ENCODE results near the gene ORC1.

ORC1 gene

DNA sequence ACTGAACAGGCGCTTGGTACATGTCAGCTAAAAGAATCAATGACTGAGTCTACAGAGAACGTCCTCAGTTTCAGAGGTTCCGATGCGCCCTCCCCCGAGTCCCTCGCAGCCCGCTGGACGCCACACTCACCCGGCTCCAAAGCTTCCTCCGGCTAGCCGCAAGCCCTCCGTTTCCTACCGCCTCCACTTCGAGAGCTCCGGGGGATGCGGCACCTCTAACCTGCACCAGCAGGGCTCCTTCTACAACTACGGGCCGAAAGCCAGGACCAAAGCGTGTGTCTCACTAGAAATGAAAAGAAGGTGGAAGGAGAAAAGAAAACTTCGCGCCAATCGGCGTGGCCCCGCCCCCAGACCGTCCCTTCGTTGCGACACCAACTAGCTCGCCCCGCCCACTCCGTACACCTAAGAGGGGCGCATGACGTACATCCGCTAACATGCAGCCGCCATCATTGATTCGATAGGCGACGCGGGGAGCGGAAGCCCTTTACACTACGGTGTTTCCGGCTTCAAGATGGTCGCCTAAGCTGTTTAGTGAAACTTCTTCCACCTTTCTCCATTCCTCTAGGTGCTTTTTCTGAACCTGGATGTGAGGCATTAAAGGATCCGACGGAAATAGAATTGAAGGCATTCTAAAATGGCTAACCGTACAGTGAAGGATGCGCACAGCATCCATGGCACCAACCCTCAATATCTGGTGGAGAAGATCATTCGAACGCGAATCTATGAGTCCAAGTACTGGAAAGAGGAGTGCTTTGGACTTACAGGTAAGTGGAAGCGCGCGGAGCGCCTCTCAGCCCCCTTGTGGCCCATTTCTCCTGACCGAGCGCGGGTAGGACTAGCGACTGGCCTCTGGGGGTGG is at the start of gene ORC1, which contains the start of gene PRPF38A:
Gene ORC1 (minus strand): TSS at position 308 of the 859 bp plus-strand sequence. CDS start 2,200 bp downstream, outside the sequence.
Gene PRPF38A (plus strand): TSS at position 487 of the 859 bp plus-strand sequence. CDS start 148 bp downstream, at position 635.
- DNase-seq (ENCODE audit: low read depth), result peak; percentile 97

DNA sequence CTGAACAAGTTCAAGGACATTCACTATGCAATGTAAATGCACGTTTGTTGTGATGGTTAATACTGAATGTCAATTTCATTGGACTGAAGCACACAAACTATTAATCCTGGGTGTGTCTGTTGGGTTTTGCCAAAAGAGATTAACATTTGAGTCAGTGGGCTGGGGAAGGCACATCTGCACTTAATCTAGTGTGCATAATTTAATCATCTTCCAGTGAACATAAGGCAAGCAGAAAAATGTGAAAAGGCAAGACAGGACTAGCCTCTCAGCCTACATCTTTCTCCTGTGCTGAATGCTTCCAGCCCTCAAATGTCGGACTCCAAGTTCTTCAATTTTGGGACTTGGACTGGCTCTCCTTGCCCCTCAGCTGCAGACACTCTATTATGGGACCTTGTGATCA is 40.2 kb upstream of the ORC1 start:
- no peak for DNase-seq (ENCODE audit: low read depth)

DNA sequence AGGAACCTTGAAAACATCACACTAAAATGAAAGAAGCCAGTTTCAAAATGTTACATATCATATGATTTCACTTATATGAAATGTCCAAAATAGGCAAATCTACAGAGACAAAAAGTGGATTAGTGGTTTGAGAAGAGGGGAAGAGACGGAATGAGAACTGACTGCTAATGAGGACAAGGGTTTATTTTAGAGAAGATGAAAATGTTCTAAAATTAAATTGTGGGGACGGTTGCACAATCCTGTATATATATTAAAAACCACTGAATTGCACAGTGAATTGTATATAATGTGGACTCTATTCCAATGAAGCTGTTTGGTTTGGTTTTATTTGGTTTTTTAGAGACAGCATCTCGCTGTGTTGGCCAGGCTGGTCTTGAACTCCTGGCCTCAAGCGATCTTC is 35.8 kb upstream of the ORC1 start:
- DNase-seq (ENCODE audit: low read depth), result no peak

DNA sequence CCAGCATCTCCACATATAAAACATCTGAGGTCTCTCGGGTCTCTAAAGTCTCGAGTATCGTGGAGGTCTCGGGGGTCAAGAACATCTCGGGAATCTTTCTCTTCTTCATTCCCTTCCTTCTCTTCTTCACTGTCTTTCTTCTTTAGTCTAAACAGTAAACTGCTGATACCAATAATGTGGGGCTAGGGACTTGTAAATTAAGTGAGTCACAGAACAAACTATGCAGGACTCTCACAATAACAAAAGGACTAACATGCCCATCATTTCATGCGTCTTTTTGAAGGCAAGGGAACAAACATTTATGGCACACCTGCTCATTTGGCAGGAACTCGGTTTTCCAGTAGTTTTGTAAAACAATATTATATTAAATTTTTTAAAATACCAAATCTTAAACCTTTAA is 32.6 kb upstream of the ORC1 start:
- DNase-seq (ENCODE audit: low read depth), result no peak

DNA sequence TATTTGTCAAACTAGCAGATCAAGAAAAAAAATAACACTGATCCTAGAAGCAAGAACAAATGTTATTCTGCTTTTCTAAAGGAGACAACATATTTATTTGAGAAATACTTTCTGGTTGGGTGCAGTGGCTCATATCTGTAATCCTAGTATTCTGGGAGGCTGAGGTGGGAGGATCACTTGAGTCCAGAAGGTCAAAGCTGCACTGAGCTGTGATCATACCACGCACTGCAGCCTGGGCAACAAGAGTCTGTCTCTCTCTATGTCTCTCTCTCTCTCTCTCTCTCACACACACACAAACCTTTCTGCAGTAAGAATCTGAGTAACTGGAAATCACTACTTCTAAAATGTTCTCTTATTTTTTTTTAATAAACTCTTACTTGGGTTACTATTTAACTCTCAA is 31.4 kb upstream of the ORC1 start:
- no peak for DNase-seq (ENCODE audit: low read depth)

DNA sequence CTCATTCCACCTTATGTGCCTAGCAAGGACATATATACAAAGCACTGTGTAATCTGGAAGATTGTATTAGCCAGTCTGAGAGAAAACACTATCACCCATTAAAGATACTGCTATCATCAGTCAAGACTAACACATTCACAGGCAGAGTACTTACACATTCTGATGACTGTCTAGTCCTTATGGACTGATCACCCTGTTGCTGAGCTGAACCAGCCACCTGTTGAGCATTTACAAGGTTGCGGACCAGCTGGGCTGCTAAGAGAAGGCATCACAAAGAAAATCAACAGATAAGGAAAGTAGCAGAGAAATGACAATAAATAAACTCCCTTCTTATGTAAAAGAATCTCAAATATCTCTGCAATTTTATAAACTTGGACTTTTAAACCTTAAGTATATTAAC is 31.0 kb upstream of the ORC1 start:
- no peak for DNase-seq (ENCODE audit: low read depth)

DNA sequence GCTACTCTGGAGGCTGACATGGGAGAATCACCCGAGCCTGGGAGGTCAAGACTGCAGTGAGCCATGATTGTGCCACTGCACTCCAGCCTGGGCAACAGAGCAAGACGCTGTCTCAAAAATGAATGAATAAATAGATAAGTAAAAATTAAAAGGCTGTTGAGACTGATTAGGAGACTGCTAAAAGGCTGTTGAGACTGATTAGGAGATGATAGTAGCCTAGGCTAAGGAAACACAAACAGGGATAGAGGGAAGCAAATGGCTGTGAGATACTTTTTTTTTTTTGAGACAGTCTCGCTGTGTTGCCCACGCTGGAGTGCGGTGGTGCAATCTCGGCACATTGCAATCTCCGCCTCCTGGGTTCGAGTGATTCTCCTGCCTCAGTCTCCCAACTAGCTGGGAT is 28.6 kb upstream of the ORC1 start:
- DNase-seq (ENCODE audit: low read depth), result no peak

DNA sequence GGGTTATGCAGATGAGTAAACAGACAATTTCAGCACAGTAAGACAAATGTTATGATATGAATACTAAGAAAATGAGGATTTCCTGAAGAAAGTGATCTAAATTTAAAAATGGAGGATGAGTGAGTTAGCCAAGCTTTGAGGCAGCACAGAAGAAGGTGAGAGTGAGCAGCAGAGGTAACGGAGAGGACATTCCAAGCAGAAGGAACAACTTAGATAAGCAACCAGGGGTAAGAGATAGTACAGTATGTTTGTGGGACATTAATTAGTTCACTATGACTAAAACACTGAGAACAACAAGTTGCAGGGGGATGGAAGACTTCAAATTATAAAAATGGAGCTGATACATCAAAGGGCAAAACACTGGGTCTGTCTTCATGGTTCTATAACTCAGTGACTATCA is 22.9 kb upstream of the ORC1 start:
- no peak for DNase-seq (ENCODE audit: low read depth)

DNA sequence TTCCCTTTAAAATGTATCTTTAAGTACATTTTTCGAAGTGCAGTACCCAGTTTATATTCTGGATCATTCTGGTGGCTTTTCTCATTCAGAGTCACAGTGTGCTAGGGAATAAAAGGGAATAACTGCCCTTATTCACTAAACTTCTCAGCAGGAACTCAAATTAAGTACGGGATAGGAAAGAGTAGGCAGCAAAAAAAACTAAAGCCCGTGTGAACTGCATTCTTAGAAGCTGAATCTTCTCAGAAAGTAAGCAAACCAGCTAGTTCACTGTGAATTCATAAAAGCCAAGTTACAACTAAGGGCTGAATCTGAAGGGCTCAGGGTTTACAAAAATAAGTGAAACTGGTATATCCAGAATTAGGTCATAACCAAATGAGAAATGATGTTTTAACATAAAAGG is 22.1 kb upstream of the ORC1 start:
- no peak for DNase-seq (ENCODE audit: low read depth)

DNA sequence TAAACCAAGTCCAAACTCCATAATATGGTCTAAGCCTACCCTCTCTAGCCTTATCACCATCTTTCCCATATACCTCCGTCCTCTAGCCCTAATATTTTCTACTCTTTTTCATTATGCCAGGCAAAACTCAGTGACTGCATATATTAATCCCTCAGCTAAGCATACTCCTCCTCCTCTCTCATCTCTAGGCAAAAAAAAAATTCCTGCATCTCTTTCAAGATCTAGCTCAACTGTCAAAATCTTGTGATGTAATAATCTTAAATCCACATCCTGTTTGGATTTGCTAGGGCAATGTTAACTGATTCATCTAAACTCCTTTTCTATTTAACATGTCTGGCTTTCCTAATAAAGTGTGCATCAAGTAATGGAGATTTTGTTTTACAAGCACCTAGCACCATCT is 20.6 kb upstream of the ORC1 start:
- DNase-seq (ENCODE audit: low read depth), result no peak

DNA sequence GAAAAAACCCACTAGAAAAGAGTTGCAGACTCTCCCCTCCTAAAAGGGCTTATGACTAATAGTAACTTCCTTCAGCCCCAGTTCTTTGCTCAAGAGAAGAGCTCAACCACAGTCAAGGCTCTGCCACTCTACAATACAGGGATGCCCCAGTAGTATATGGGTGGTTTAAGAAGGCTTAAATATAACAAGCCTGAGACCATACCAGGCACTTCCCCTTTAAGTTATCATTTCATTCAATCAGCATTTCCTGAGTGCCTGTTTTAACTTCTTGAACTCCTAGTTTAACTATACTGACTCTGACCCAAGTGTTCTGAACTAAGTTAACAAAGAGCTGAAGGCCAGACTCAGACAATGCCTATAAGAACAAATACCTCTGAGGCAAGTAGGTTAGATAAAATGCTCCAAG is 20.0 kb upstream of the ORC1 start:
- DNase-seq (ENCODE audit: low read depth), result no peak

DNA sequence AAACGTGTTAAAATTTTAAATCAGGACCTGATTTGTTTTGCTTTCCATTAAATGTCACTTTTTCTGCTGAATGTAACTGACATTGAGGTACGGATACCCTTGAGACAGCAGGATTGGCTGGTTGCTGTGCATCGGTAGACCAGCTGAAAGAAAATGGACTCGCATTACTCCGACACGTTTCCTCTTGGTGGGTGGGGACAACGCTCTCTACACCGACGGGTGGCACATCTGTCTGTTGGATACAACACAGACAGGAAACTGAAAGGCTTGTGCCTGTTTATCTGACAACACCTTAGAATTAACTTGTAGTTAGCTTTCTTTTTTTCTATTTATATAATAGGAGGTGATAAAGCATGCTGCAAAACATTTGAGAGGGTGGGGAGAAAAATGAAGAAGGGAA is 19.5 kb upstream of the ORC1 start:
- DNase-seq (ENCODE audit: low read depth), result peak; percentile 56

DNA sequence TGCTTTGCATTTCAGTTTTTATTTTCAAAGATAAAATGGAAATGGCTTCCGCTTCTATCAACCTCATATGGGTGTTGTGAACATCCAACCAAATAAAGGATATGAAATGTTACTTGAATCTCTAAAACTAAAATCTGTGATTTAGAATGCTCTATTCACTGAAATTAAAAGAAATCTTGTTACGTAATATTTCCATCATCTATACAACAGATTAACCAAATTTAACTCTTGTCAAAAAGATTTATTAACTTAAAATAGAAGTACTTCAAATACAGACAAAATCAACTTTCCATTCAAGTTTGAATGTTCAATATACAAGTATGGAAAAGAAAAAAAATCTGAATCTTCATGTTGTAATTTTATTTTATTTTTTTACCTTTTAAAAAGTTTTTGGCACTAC is 18.8 kb upstream of the ORC1 start:
- DNase-seq (ENCODE audit: low read depth), result no peak

DNA sequence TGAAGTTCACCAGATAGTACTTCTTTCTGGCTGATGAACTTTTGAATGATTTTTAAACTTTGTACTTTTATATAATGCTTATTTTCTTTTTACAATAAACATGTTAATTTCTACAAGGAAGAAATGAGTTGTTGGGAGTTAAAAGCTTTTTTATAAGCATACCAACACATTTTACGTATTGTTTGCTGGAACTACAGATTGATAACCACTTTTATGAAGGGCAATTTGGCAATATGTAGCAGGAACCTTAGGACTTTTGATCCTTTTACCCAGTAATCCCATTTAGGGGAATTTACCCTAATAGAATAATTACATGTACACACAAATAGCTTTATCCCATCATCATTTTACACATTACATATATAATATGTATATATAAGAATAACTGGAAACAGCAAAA is 16.5 kb upstream of the ORC1 start:
- DNase-seq (ENCODE audit: low read depth), result no peak

DNA sequence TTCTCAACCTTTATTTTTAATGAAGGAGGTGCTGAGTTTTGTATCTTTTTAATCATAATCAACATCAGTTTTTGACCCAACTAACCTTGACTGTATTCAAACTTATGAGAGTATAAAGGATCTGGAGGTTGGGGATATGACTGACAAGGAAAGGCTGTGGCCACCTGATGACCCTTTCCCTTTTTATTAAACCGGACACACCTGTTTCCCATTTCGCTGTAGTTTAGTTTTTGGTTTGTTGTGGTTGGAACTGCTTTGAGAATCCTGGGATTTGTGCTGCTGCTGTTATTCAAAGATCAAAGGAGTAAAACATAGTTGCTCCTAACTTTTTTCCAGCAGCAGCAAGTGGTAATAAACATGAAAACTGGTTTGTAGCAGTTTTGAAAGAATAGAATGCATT is 12.6 kb upstream of the ORC1 start:
- no peak for DNase-seq (ENCODE audit: low read depth)

DNA sequence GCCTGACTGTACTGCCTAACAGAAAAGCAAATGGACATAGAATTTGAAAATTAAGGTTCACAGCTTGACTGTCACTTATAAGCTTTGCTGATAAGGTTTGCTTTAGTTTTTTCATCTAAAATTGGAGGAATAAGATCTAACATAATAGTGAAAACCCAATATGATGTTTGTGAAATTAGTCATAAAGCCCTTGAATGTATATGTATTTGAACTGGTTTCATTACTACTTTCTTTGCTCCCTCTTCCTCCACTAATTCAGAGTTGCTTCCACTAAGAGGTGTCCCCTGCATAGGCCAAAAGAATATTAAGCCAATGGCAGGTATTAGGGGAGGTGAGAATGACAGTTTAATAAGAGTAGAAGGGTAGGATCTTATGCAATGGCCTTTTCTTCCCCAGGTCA is 10.7 kb upstream of the ORC1 start:
- DNase-seq (ENCODE audit: low read depth), result no peak

DNA sequence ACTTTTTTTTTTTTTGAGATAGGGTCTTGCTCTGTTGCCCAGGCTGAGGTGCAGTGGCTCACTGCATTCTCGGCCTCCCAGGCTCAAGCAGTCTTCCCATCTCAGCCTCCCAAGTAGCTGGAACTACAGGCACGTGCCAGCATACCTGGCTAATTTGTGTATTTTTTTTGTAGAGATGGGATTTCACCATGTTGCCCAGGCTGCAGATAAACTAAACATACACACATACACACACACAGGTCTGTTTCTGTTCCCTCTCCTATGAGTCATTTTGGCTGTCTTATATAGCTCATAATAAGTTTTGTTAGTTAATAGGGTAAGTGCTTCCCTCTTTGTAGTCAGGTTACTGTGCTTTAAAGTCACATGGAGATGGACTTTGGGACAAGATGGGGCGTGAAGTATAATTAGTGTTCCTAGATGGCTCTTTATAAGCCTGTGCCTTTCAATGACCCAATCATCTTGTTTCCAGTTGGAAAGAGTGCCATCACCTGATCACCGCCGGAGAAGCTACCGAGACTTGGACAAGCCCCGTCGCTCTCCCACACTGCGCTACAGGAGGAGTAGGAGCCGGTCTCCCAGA is 9.3 kb upstream of the ORC1 start:
- no peak for DNase-seq (ENCODE audit: low read depth)

DNA sequence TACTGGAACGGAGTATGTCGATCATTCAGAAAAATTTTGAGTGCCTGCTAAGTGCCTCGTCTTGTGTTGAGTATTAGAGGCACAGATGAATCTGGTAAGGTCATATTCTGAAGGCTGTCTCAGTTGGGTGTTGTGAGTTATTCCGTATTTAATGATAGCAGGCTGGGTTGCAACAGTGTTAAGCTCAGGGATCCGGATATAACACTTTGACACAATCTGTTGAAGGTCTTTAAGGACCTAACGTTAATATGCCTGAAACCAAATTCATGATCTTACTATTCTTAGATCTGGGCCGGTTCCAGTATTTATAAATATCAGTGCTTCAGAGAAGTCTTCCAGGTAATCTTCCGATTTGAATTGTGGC is 734 bp upstream of the ORC1 start:
- no peak for DNase-seq (ENCODE audit: low read depth)

DNA sequence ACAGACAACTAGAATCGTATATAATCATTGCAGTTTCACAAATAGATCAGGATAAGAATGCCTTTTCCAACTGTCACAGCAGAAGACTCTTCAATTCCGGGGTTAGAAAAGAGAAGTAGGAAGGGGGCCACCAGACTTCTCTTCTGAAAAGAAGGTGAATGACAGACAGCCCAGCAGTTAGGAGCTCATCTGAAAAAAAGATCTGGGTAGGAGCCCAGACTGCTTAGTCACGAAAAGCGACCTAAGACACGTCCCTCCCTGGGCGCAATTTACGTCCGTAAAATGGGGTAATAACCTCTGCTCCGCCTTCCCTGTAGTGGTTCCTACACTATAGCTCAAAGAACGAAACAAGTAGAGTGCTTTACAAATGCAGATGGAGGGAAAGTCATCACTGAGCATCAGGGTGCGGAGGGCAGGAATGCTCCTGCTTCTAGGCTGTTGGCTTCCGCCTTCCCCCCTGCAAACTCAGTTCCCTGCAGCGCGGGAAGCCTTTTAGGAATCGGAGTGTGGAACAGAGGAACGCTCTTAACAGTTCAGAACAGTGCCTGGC is 582 bp downstream of the ORC1 start:
- peak; percentile 22 for DNase-seq (ENCODE audit: low read depth)

DNA sequence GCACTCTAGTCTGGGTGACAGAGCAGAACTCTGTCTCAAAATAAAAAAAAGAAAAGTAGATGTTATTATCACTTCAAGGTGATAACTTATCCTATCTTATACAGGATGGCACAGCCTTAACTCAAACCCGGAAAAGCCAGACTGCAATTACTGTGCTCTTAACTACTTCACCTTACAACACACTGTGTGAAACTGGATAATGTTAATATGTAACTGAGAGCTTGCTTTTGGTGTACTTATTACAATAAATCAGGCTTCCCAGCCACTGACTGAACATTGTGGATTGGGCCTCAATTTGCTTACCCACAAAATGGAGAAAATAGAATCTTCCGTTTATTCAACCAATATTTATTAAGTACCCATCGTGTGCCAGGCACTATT is 1.4 kb downstream of the ORC1 start:
- no peak for DNase-seq (ENCODE audit: low read depth)

DNA sequence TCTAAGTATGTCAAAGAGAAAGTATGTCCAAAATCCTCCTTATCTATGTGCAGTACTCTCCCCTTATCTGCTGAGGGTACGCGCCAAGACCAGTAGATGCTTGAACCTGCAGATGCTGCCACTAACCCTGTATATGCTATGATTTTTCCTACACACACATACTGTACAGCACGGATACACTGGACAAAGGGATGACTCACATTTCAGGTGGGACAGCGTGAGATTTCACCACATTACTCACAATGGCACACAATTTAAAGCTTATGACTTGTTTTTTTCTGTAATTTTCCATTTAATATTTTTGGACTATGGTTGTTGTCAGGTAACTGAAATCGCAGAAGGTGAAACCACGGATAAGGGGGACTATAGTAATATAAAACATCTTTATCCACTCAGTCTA is 4.1 kb downstream of the ORC1 start:
- no peak for DNase-seq (ENCODE audit: low read depth)

DNA sequence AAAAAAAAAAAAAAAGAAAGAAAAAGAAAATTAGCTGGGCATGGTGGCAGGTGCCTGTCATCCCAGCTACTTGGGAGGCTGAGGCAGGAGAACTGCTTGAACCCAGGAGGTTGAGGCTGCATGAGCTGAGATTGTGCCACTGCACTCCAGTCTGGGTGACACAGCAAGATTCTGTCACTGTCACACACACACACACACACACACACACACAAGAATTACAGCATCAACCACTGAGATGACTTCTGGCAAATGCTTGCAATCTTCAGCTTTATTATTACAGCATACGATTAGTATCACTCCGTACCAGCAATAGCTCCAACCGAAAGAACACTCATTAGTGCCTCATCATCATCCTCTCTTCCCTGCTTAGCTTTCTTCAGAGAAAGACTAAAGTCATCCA is 4.6 kb downstream of the ORC1 start:
- no peak for DNase-seq (ENCODE audit: low read depth)

DNA sequence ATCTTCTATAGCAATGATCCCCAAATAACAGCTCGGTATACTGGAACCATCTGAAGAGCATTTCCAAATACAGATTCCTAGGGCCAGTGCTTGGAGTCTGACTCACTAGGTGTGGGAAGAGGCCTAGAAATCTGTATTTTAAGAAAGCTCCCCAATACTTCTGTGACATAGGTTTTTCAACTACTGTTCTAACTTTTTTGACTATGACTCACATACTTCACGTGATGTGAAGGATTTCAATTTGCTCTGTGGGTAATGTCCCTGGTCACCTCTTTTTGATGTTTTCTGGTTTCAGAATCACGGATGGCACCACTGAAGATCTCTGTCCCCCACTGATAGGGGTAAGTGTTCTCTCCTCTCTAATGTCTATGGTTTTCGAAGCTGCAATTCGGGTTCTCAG is 11.0 kb downstream of the ORC1 start:
- no peak for DNase-seq (ENCODE audit: low read depth)

DNA sequence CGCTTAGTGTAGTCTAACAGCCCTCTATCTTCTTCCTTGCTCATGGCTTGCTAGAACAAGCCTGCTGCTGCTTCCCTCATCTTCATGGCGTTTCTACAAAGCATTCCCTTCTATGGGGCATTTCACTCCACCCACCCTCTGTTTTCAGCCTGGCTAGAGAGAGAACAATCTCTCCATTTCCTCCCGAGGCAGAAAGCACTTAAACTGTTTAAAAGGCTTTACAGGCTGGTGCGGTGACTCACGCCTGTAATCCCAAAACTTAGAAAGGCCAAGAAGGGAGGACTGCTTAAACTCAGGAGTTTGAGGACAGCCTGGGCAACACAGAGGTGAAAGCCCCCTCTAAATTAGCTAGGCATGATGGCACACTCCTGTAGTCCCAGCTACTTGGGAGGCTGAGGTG is 17.8 kb downstream of the ORC1 start:
- DNase-seq (ENCODE audit: low read depth), result no peak
